ENCODE measurements around the gene PER3.

PER3 gene

GRCh38 chr1:7871136-7871535, 87.0 kb downstream of the PER3 start:
- peaks cover 3% of the 10 kb centered on the region for H3K27me3 Mint-ChIP-seq (ENCODE audit: low read depth)

DNA sequence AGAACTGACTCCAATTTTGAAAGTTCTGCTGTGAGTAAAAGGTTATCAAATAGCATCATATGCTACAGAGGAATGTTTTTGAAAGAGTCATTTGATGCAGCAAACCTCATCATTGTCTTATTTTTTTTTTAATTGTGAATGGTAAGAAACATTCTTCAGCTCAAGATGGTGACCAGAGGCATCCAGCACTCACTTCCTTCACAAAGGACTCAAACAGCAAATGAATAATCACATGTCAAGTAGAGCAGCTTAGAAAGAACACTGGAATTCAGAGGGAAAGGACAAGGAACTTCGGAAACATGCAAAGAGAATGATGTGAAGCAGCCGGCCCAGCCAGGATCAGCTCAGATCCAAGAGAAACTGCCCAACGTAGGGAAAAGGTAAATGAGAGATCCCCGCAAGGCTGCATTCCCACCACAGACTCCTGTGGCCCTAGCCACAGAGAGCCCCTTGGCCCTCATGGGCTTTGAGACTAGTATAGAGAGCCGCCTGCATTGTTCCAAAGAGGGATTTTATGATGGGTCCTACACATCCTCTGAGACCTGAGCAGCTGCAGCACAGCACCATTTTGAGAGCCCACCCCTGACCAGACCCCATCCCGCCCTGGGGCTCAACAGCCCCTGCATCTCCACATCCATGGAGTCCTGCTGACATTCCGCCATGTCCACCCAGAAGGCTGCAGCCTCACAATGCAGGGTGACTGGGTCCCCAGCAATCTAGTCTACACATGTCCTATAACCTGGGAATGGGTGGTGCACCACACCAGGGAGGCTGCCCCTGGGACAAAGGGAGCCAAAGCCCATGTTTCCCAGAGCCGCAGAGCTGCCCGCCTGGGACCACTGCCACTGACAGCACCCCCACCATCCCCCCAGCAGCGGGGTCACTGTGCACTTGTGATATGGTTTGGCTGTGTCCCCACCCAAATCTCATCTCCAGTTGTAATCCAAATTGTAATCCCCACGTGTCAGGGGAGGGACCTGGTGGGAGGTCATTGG, 90.0 kb downstream of the PER3 start:
- H3K27me3 Mint-ChIP-seq (ENCODE audit: low read depth) = peaks cover 3% of the 10 kb centered on the region
- no peak for TF ChIP-seq CTCF (IDR thresholded peaks at IDR 0.05; ENCODE audit: unreplicated experiment in 3 of 3)
- H3K4me1 Mint-ChIP-seq = no peaks in the 10 kb centered on the region
- H3K9me3 Mint-ChIP-seq = peaks cover 12% of the 10 kb centered on the region
- H3K36me3 Mint-ChIP-seq (ENCODE audit: low read depth) = no peaks in the 10 kb centered on the region
- H3K4me3 Mint-ChIP-seq = no peak overlapping the region
- no peak overlapping the region for H3K27ac Mint-ChIP-seq

More at GRCh38 chr1:7871136-7871535, 87.0 kb downstream of the PER3 start:
- TF ChIP-seq CTCF (IDR thresholded peaks at IDR 0.05; ENCODE audit: unreplicated experiment in 3 of 3) = no peak
- Mint-ChIP-seq H3K36me3 (ENCODE audit: low read depth) (no peaks in the 10 kb centered on the region), H3K27ac (no peak overlapping the region), H3K4me1 (no peaks in the 10 kb centered on the region), H3K9me3 (no peaks in the 10 kb centered on the region), H3K4me3 (no peak overlapping the region)

- Mint-ChIP-seq H3K4me1 (no peaks in the 10 kb centered on the region), H3K4me3 (no peak overlapping the region), H3K27me3 (ENCODE audit: low read depth) (no peaks in the 10 kb centered on the region), H3K9me3 (peaks cover 12% of the 10 kb centered on the region), H3K36me3 (ENCODE audit: low read depth) (no peaks in the 10 kb centered on the region), H3K27ac (no peak overlapping the region)
- no peak for TF ChIP-seq CTCF (IDR thresholded peaks at IDR 0.05; ENCODE audit: unreplicated experiment in 3 of 3)
These were observed 93.9 kb downstream of the PER3 start for GRCh38 chr1:7878027-7878426.

- no peaks in the 10 kb centered on the region for H3K36me3 Mint-ChIP-seq (ENCODE audit: low read depth)
- H3K4me1 Mint-ChIP-seq = no peaks in the 10 kb centered on the region
- TF ChIP-seq CTCF (IDR thresholded peaks at IDR 0.05; ENCODE audit: unreplicated experiment in 3 of 3) = no peak
- H3K27ac Mint-ChIP-seq = no peak overlapping the region
- H3K27me3 Mint-ChIP-seq (ENCODE audit: low read depth) = peaks cover 3% of the 10 kb centered on the region
- no peak overlapping the region for H3K4me3 Mint-ChIP-seq
- peaks cover 12% of the 10 kb centered on the region for H3K9me3 Mint-ChIP-seq
These were observed 95.1 kb downstream of the PER3 start for GRCh38 chr1:7879228-7879627.

- TF ChIP-seq CTCF (IDR thresholded peaks at IDR 0.05; ENCODE audit: unreplicated experiment in 3 of 3) = no peak
- Mint-ChIP-seq H3K27me3 (ENCODE audit: low read depth) (peaks cover 34% of the 10 kb centered on the region), H3K36me3 (ENCODE audit: low read depth) (no peaks in the 10 kb centered on the region), H3K4me1 (no peaks in the 10 kb centered on the region), H3K9me3 (no peaks in the 10 kb centered on the region), H3K27ac (no peak overlapping the region), H3K4me3 (no peak overlapping the region)
These were observed 100.7 kb downstream of the PER3 start for GRCh38 chr1:7884757-7885156.

All from nephron (organoid).